ENCODE data around the gene GFPT2. TPM values are rescaled to one million over a fixed set of nuclear protein-coding genes. Genes with fewer than 3 reads are reported as not detected.

GFPT2 gene
- total RNA-seq, 120 experiments from 2014 or later, result 19.3 to 78.0 (median 32.5) TPM

Other genes with a start within 250 kb of the GFPT2 start
- gene RASGEF1C, start 144.1 kb downstream of the GFPT2 start, total RNA-seq, result 10 to 100 TPM in 84 of 120 experiments, 1 to 10 TPM in 36; 6.8 to 16.9 (median 11.4) TPM
- gene MAPK9, start 61.3 kb downstream of the GFPT2 start, total RNA-seq, result 100 to 1,000 TPM in 95 of 120 experiments, 10 to 100 TPM in 25; 64.6 to 182 (median 123) TPM
- 10 to 100 TPM; 16.2 to 37.4 (median 24.1) TPM for gene CNOT6, start 141.0 kb upstream of the GFPT2 start, total RNA-seq
- gene SCGB3A1, start 238.2 kb upstream of the GFPT2 start, total RNA-seq, result 1 to 10 TPM in 24 of 120 experiments, under 1 TPM in 6, not detected in 90; 0.75 to 2.1 (median 1.2) TPM